Keratinocyte (primary cell): ENCODE measurements around the gene RBFOX2. TPM values are rescaled to one million over a fixed set of nuclear protein-coding genes. Genes with fewer than 3 reads are reported as not detected.

Experiments
- DNase-seq: peaks from one replicate; pipeline ENCODE4 v3.0.0-alpha.2; 2011; ENCODE audit warnings: low read depth, missing footprints, low spot score
- FAIRE-seq: peaks from 2 replicates; lab custom pipeline; 2011; peaks lifted over from hg19 to GRCh38; lab: Jason Lieb, UNC
- H2AFZ ChIP-seq: 2 replicates; pipeline ENCODE4 v1.6.0; 2012; ENCODE audit warnings: low read length, control low read depth, inconsistent platforms; ENCODE audit not compliant: control insufficient read depth
- H3K27ac ChIP-seq: 2 replicates; pipeline ENCODE4 v1.5.1; 2011; ENCODE audit warnings: low read length; ENCODE audit not compliant: control insufficient read depth, insufficient read depth
- H3K27me3 ChIP-seq: 3 replicates; pipeline ENCODE4 v1.6.0; 2011; ENCODE audit warnings: low read length; ENCODE audit not compliant: control insufficient read depth, insufficient read depth; ENCODE audit errors: extremely low read depth
- H3K36me3 ChIP-seq, 2 experiments: 2 replicates in 1 of 2; 3 replicates in 1 of 2; pipeline ENCODE4 v1.5.1; 2011; ENCODE audit warnings: low read length in 2 of 2, mild to moderate bottlenecking in 1 of 2; ENCODE audit not compliant: control insufficient read depth in 2 of 2, insufficient read depth in 2 of 2; ENCODE audit errors: extremely low read depth in 1 of 2
- H3K4me1 ChIP-seq: 3 replicates; pipeline ENCODE4 v1.5.1; 2011; ENCODE audit warnings: low read length; ENCODE audit not compliant: control insufficient read depth, insufficient read depth; ENCODE audit errors: extremely low read depth
- H3K4me2 ChIP-seq: 3 replicates; pipeline ENCODE4 v1.6.0; 2011; ENCODE audit warnings: low read depth, low read length; ENCODE audit not compliant: control insufficient read depth, insufficient read depth; ENCODE audit errors: extremely low read depth
- H3K4me3 ChIP-seq, 3 experiments: fragments of 200-600 bp in 1 of 3; sonication (generic) in 1 of 3; 2 replicates in 2 of 3; 3 replicates in 1 of 3; pipeline ENCODE4 v1.5.1; 2011 to 2016; ENCODE audit warnings: low read length in 3 of 3, mild to moderate bottlenecking in 3 of 3, control low read depth in 2 of 3, inconsistent platforms in 1 of 3, low read depth in 1 of 3, mixed read lengths in 1 of 3, mixed run types in 1 of 3, moderate library complexity in 1 of 3; ENCODE audit not compliant: control insufficient read depth in 2 of 3, insufficient read depth in 2 of 3; ENCODE audit errors: extremely low read depth in 1 of 3
- H3K79me2 ChIP-seq: 2 replicates; pipeline ENCODE4 v1.6.0; 2012; ENCODE audit warnings: low read length; ENCODE audit not compliant: control insufficient read depth, insufficient read depth
- H3K9ac ChIP-seq: 3 replicates; pipeline ENCODE4 v1.6.0; 2011; ENCODE audit warnings: low read length; ENCODE audit not compliant: control insufficient read depth, insufficient read depth; ENCODE audit errors: extremely low read depth
- H3K9me1 ChIP-seq: 3 replicates; pipeline ENCODE4 v1.6.0; 2011; ENCODE audit warnings: low read length; ENCODE audit not compliant: control insufficient read depth, insufficient read depth; ENCODE audit errors: extremely low read depth
- H3K9me3 ChIP-seq: 2 replicates; pipeline ENCODE4 v1.5.1; 2012; ENCODE audit warnings: low read depth, low read length; ENCODE audit not compliant: control insufficient read depth
- H4K20me1 ChIP-seq: 3 replicates; pipeline ENCODE4 v1.6.0; 2011; ENCODE audit warnings: low read length; ENCODE audit not compliant: control insufficient read depth, insufficient read depth; ENCODE audit errors: extremely low read depth
- EZH2 ChIP-seq: IDR thresholded peaks from one replicate; pipeline ENCODE4 v1.6.1; 2012; ENCODE audit warnings: inconsistent platforms, mild to moderate bottlenecking, low read length, moderate library complexity
- dilution Hi-C: fragments of 300-500 bp; cut with MboI; formaldehyde crosslinking; loops from one replicate; pipeline ENCODE4 v1.7.0; 2020; ENCODE audit warnings: low sequenced_read_pairs; ENCODE audit not compliant: extremely low pct_ligation_motif_present
- polyA plus RNA-seq, 5 experiments: library from polyadenylated mRNA; depleted of rRNA in 3 of 5; stranded (reverse) in 3 of 5; stranded (forward) in 1 of 5; unstranded in 1 of 5; fragments of >200 nt; gene quantifications; 1 replicate in 1 of 5; 2 replicates in 3 of 5; 3 replicates in 1 of 5; pipeline versions ENCODE4 v1.2.1 to v1.2.3, GENCODE V29; 2011 to 2012; ENCODE audit warnings: missing spikeins in 2 of 5, low read depth in 1 of 5, low replicate concordance in 1 of 5
- TF ChIP-seq, protein P1 (sequence below), 3 experiments: IDR thresholded peaks in 1 of 3; conservative IDR thresholded peaks in 1 of 3; optimal IDR thresholded peaks in 1 of 3; 2 replicates in 2 of 3; 3 replicates in 1 of 3; pipeline versions ENCODE3 to v1.5.1; 2011; ENCODE audit warnings: low read length in 3 of 3, mild to moderate bottlenecking in 3 of 3, moderate library complexity in 2 of 3, control low read depth in 1 of 3, inconsistent platforms in 1 of 3; ENCODE audit not compliant: insufficient read depth in 2 of 3; ENCODE audit errors: extremely low read depth in 1 of 3

RBFOX2 gene
- polyA plus RNA-seq, 1 donor (not counting 4 experiments of a cell fraction or from before 2014, with no cell fraction given), result 118 TPM

DNA sequence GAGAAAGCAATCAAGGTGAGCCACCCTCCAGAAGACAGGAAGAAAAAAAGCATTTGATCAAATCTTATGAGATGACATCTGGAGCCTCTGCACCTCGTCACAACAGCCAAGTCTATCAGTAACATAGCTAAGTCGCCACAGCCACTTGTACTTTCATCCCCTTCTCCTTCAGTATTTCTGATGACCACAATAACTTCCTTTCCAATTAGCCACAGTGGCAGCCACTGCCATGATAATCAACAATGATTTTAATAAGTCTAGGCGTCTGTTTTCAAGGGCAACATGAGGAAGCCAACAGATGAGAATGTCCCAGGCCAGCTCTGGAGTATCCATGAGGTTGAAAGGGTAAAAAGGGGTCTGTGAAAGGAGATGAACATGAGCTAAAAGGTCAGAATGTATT is 29.9 kb downstream of the RBFOX2 start:
- Histone ChIP-seq H3K36me3 (peaks cover 0 to 2% of the 10 kb centered on the region in 2 experiments), H3K4me3 (no peak overlapping the region), H3K9me3 (no peaks in the 10 kb centered on the region), H3K9me1 (no peaks in the 10 kb centered on the region), H2AFZ (no peak overlapping the region), H3K79me2 (peaks cover 43% of the 10 kb centered on the region), H3K4me1 (peaks cover 5% of the 10 kb centered on the region), H3K27ac (no peak overlapping the region), H3K9ac (no peak overlapping the region), H4K20me1 (no peaks in the 10 kb centered on the region), H3K27me3 (no peaks in the 10 kb centered on the region), H3K4me2 (no peak overlapping the region)
- TF ChIP-seq EZH2, result no peak
- TF ChIP-seq, protein P1, sequence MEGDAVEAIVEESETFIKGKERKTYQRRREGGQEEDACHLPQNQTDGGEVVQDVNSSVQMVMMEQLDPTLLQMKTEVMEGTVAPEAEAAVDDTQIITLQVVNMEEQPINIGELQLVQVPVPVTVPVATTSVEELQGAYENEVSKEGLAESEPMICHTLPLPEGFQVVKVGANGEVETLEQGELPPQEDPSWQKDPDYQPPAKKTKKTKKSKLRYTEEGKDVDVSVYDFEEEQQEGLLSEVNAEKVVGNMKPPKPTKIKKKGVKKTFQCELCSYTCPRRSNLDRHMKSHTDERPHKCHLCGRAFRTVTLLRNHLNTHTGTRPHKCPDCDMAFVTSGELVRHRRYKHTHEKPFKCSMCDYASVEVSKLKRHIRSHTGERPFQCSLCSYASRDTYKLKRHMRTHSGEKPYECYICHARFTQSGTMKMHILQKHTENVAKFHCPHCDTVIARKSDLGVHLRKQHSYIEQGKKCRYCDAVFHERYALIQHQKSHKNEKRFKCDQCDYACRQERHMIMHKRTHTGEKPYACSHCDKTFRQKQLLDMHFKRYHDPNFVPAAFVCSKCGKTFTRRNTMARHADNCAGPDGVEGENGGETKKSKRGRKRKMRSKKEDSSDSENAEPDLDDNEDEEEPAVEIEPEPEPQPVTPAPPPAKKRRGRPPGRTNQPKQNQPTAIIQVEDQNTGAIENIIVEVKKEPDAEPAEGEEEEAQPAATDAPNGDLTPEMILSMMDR (optimal IDR thresholded peaks at IDR 0.05 in 1 of 3, IDR thresholded peaks at IDR 0.05 in 1 of 3, conservative IDR thresholded peaks at IDR 0.05 in 1 of 3; ENCODE audit: extremely low read depth in 1 of 3, insufficient read depth in 2 of 3, low read length in 3 of 3), result no peak
- DNase-seq (no peak), FAIRE-seq (no peak)
- dilution Hi-C loops, result no loop called here

DNA sequence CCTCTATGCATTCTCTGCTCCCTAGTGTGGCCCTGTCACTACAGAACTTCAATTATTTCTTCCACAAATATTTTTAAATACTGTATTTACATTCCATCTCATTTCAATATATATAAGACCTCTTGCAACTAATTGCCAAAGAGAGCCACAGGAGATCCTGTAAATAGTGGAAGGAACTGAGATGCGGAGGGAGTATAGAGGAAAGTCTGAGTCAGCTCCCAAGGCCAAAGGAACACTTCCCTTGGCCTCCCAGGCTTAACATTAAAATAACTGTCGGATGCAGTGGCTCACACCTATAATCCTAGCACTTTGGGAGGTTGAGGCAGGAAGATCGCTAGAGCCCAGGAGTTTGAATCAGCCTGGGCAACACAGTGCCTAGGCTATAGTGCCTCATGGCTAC is 31.2 kb downstream of the RBFOX2 start:
- FAIRE-seq, result no peak
- H3K4me1 ChIP-seq, result peaks cover 5% of the 10 kb centered on the region
- no peak overlapping the region for H2AFZ ChIP-seq
- H4K20me1 ChIP-seq, result no peaks in the 10 kb centered on the region
- DNase-seq, result no peak
- H3K4me3 ChIP-seq, result no peak overlapping the region
- H3K27ac ChIP-seq, result no peak overlapping the region
- H3K27me3 ChIP-seq, result no peaks in the 10 kb centered on the region
- no peak overlapping the region for H3K4me2 ChIP-seq
- TF ChIP-seq EZH2, result no peak
- TF ChIP-seq, protein P1 (optimal IDR thresholded peaks at IDR 0.05 in 1 of 3, IDR thresholded peaks at IDR 0.05 in 1 of 3, conservative IDR thresholded peaks at IDR 0.05 in 1 of 3; ENCODE audit: extremely low read depth in 1 of 3, insufficient read depth in 2 of 3, low read length in 3 of 3), result no peak
- no peaks in the 10 kb centered on the region for H3K9me3 ChIP-seq
- dilution Hi-C loops, result no loop called here
- peaks cover 0 to 2% of the 10 kb centered on the region in 2 experiments for H3K36me3 ChIP-seq
- no peak overlapping the region for H3K9ac ChIP-seq
- peaks cover 36% of the 10 kb centered on the region for H3K79me2 ChIP-seq
- no peaks in the 10 kb centered on the region for H3K9me1 ChIP-seq
